ENCODE data around the gene CERT1.
"Not testable (repeated sequence)": the region's sequence is repeated elsewhere in the genome, so short reads cannot be mapped to it uniquely, and the experiment has no call there.

The CERT1 gene

DNA sequence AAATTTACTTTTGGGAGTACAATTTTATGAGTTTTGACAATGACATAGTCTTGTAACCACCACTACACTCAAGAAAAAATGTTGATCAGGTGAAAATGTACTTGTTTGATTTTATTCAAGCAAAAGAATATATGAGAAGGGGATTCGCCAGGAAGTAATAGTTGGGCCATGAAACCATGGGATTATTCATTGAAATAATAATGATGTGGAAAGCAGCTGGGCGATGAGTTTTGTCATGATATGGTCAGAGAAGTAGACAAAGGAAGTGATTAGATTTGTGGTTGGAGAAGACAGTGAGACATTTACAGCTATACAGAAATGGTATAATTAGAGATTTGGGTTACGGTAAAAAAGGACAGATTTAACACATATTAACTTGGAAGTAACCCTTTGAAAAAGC lies 163.2 kb downstream of the CERT1 start:
- H3K4me1 ChIP-seq (ENCODE audit: control insufficient read depth in 1 of 2, insufficient read depth in 2 of 2, low read length in 2 of 2) = no peaks in the 10 kb centered on the region
- H3K36me3 ChIP-seq (ENCODE audit: control insufficient read depth in 1 of 2, insufficient read depth in 2 of 2, low read length in 2 of 2) = peaks cover 56 to 58% of the 10 kb centered on the region in 2 donors
- no peaks in the 10 kb centered on the region for H3K9me3 ChIP-seq (ENCODE audit: control insufficient read depth in 1 of 2, low read length in 2 of 2)
- H3K4me3 ChIP-seq (ENCODE audit: low read depth in 1 of 2, low read length in 2 of 2) = no peak overlapping the region
- no peak overlapping the region for H3K27ac ChIP-seq (ENCODE audit: low read length)
- H3K27me3 ChIP-seq (ENCODE audit: low read depth, low read length) = no peaks in the 10 kb centered on the region

DNA sequence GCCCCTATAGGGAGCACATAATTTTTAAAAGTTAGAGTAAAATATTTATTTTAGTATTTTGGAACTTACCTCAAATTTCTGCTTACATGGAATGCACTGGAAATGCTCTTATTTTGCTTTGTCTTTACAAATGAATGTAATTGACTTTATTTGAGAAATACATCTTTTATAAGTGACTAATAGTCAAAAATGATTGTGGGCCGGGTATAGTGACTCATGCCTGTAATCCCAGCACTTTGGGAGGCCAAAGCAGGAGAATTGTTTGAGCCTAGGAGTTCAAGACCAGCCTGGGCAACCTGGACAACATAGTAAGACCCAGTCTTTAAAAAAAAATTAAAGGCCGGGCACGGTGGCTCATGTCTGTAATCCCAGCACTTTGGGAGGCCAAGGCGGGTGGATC lies 168.6 kb downstream of the CERT1 start:
- Histone ChIP-seq H3K4me1 (ENCODE audit: control insufficient read depth in 1 of 2, insufficient read depth in 2 of 2, low read length in 2 of 2) (peaks cover 0 to 12% of the 10 kb centered on the region in 2 donors), H3K4me3 (ENCODE audit: low read depth in 1 of 2, low read length in 2 of 2) (no peak overlapping the region), H3K9me3 (ENCODE audit: control insufficient read depth in 1 of 2, low read length in 2 of 2) (no peaks in the 10 kb centered on the region), H3K36me3 (ENCODE audit: control insufficient read depth in 1 of 2, insufficient read depth in 2 of 2, low read length in 2 of 2) (peaks cover 12 to 20% of the 10 kb centered on the region in 2 donors), H3K27me3 (ENCODE audit: low read depth, low read length) (no peaks in the 10 kb centered on the region), H3K27ac (ENCODE audit: low read length) (no peak overlapping the region)

DNA sequence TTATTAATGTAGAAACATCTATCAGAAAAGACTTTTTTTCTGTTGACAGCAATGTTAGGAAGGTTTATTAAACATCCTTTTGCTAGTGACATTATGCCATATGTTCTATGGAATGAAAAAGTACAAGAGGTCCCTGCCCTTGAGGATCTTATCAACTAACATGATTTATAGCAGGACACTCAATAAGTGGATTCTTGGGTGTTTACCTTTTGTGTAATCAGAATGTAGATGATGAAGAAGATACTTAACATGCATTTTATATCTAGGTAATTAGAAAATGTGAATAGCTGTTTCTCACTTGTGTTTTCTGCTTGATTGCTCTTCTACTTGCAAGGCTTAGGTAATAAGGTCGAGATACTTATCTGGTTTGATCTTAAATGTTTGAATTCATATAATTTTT lies 169.5 kb downstream of the CERT1 start:
- Histone ChIP-seq H3K4me1 (ENCODE audit: control insufficient read depth in 1 of 2, insufficient read depth in 2 of 2, low read length in 2 of 2) (peaks cover 0 to 12% of the 10 kb centered on the region in 2 donors), H3K27me3 (ENCODE audit: low read depth, low read length) (no peaks in the 10 kb centered on the region)

DNA sequence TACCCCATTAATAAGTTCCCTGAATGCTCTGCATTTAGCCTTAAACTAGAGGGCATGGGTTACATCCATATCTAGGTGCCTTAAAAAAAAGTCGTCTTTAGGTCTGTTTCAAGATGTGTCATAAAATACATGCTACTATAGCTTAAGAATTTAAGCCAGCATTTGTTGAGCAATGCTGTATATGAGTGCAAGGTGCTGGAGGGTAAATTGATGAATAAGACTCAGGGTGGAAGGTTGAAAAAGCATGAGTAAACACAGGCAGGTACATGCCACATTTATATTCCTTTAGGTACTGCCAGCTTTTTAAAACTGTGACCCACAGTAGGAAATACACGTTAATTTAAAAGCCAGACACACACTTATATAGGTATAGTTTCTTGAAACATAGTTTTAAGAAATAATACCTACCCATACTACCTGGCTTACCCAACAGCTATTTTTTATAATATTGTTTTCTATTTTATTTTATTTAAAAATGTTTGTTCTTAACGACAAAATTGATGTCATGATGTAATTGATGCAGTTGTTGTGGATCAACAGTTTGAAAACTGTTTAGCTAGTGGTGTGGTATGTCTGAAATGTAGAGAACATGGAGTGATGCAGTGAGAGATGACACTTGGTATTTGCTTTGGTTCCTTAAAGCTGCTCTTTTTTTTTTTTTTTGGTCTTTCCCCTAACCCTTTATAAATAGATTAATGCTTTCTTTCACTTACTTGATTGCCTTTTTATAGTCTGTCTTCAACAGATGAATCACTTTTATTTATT lies 170.5 kb downstream of the CERT1 start:
- Histone ChIP-seq H3K4me1 (ENCODE audit: control insufficient read depth in 1 of 2, insufficient read depth in 2 of 2, low read length in 2 of 2) (peaks cover 5 to 17% of the 10 kb centered on the region in 2 donors), H3K4me3 (ENCODE audit: low read depth in 1 of 2, low read length in 2 of 2) (no peak overlapping the region), H3K36me3 (ENCODE audit: control insufficient read depth in 1 of 2, insufficient read depth in 2 of 2, low read length in 2 of 2) (peaks cover 0 to 5% of the 10 kb centered on the region in 2 donors), H3K27ac (ENCODE audit: low read length) (no peak overlapping the region), H3K9me3 (ENCODE audit: control insufficient read depth in 1 of 2, low read length in 2 of 2) (no peaks in the 10 kb centered on the region), H3K27me3 (ENCODE audit: low read depth, low read length) (no peaks in the 10 kb centered on the region)

More for the DNA sequence above, 169.5 kb downstream of the CERT1 start:
- peaks cover 6 to 11% of the 10 kb centered on the region in 2 donors for H3K36me3 ChIP-seq (ENCODE audit: control insufficient read depth in 1 of 2, insufficient read depth in 2 of 2, low read length in 2 of 2)
- no peak overlapping the region for H3K27ac ChIP-seq (ENCODE audit: low read length)
- no peak overlapping the region for H3K4me3 ChIP-seq (ENCODE audit: low read depth in 1 of 2, low read length in 2 of 2)
- no peaks in the 10 kb centered on the region for H3K9me3 ChIP-seq (ENCODE audit: control insufficient read depth in 1 of 2, low read length in 2 of 2)

DNA sequence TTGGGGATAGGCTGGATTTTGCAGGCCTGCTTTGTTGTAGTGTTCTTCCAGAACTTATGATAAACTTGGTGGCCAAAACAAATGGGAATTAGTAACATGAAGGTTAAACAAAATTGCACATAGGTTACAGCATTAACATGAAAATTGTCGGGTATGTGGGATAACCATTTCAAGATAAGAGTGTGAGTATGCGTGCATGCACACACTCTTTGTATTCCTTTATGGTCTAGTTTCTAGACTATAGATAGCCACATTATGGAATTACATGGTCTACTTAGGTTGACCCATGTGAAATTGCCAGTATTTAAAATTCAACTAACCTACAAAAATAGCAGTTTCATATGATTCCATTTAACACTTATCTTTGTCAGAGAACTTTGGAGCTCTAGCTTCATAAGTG lies 173.0 kb downstream of the CERT1 start:
- Histone ChIP-seq H3K27me3 (ENCODE audit: low read depth, low read length) (no peaks in the 10 kb centered on the region), H3K9me3 (ENCODE audit: control insufficient read depth in 1 of 2, low read length in 2 of 2) (no peaks in the 10 kb centered on the region), H3K27ac (ENCODE audit: low read length) (no peak overlapping the region), H3K4me1 (ENCODE audit: control insufficient read depth in 1 of 2, insufficient read depth in 2 of 2, low read length in 2 of 2) (peaks cover 5 to 18% of the 10 kb centered on the region in 2 donors), H3K4me3 (ENCODE audit: low read depth in 1 of 2, low read length in 2 of 2) (peak overlapping the region; percentile 86 to 92), H3K36me3 (ENCODE audit: control insufficient read depth in 1 of 2, insufficient read depth in 2 of 2, low read length in 2 of 2) (no peaks in the 10 kb centered on the region)

DNA sequence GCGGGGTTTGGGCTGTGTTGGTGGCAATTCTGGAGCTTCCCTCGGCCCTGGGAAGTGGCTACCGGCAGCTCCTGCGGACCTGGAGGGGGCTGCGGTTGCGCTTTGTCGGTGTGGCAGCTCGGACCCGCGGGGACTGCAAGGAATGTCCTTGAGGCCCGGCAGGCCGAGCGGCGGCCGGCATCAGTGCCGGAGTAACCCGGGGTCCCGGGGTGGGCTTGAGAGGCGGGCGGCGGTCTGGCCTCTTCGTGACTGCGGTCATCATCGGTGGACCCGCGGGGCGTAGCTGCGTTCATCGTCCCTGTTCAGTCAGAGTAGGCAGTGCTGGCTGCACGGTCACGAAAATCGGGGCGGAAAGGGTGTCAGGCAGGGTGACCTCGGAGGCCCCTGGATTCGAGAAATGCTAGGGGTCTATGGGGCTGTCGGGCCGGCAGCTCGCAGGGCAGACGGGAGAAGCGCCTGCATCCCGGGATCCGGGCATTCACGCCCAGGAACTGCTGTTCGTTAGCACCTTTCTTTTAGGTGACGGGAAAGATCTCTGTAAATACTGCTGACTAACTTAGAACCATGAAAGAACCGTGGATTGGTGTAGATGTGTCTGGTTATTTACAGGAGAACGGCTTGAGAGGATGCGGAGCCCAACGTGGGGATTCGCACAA lies 173.9 kb downstream of the CERT1 start:
- Histone ChIP-seq H3K4me1 (ENCODE audit: control insufficient read depth in 1 of 2, insufficient read depth in 2 of 2, low read length in 2 of 2) (peaks cover 5 to 18% of the 10 kb centered on the region in 2 donors), H3K36me3 (ENCODE audit: control insufficient read depth in 1 of 2, insufficient read depth in 2 of 2, low read length in 2 of 2) (no peaks in the 10 kb centered on the region), H3K27ac (ENCODE audit: low read length) (peak overlapping the region; percentile 69), H3K27me3 (ENCODE audit: low read depth, low read length) (no peaks in the 10 kb centered on the region), H3K4me3 (ENCODE audit: low read depth in 1 of 2, low read length in 2 of 2) (peak overlapping the region; percentile 86 to 92), H3K9me3 (ENCODE audit: control insufficient read depth in 1 of 2, low read length in 2 of 2) (no peaks in the 10 kb centered on the region)

DNA sequence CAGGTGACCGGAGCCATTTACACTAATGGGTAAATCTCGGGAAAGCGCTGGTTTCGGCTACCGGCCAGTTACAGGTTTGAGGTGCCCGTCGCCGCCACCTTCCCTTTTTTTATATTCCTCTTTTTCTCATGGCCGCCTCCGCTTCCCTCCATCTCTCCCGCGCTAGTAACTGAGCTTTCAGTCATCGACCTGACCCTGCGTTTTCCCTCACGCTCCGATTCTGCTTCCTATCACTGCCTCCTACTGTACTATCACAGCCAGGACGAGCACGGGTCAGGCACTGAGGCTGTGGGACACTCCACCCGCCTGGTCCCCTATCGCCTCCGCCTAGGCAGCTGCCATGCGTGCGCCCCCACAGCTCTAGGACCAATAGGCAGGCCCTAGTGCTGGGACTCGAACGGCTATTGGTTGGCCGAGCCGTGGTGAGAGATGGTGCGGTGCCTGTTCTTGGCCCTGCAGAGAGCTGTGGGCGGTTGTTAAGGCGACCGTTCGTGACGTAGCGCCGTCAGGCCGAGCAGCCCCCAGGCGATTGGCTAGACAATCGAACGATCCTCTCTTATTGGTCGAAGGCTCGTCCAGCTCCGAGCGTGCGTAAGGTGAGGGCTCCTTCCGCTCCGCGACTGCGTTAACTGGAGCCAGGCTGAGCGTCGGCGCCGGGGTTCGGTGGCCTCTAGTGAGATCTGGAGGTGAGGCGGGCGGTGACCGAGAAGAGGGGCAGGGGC lies 174.7 kb downstream of the CERT1 start, which contains the start of gene HMGCR:
Gene HMGCR, plus strand, starts transcription at position 606 of the 722 bp plus-strand sequence. CDS start 5,386 bp downstream, outside the sequence.
- Histone ChIP-seq H3K4me3 (ENCODE audit: low read depth in 1 of 2, low read length in 2 of 2) (peak within 1 kb of the TSS; percentile 86 to 92), H3K27ac (ENCODE audit: low read length) (peak within 1 kb of the TSS; percentile 86)

DNA sequence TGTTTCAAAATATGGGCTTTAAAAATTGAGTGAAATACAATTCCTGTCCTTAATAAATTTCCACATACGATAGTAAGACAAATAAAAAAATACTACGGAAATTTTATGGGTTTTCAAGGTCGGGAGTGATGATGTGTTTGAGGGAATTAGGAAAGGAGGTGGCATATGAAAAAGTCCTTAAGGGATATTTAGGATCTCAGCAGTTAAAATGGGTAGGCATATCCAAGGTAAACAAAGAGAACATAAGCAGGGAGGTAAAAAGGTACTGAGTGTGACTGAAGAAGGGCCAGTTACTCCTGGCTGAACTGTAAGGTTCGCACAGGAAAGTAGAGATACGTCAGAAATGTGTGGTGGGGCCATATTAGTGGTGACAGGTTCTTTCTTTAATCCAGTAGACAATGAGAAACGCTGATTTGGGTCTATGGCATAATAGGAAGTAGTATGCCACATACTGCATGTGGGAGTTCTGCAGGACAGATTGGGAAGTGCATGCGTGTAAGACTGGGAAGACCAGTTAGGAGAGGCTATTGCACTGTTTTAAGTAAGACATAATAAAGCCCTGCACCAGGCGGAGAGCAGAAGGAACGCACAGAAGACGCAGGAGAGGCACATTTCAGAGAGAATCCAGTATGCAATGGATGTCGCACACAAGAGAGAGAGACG lies 175.3 kb downstream of the CERT1 start:
- H3K36me3 ChIP-seq (ENCODE audit: control insufficient read depth in 1 of 2, insufficient read depth in 2 of 2, low read length in 2 of 2) = no peaks in the 10 kb centered on the region
- H3K27me3 ChIP-seq (ENCODE audit: low read depth, low read length) = no peaks in the 10 kb centered on the region
- H3K9me3 ChIP-seq (ENCODE audit: control insufficient read depth in 1 of 2, low read length in 2 of 2) = no peaks in the 10 kb centered on the region
- H3K4me1 ChIP-seq (ENCODE audit: control insufficient read depth in 1 of 2, insufficient read depth in 2 of 2, low read length in 2 of 2) = peaks cover 5 to 18% of the 10 kb centered on the region in 2 donors
- peak overlapping the region; percentile 86 for H3K27ac ChIP-seq (ENCODE audit: low read length)
- H3K4me3 ChIP-seq (ENCODE audit: low read depth in 1 of 2, low read length in 2 of 2) = peak overlapping the region; percentile 86 to 92

More for the DNA sequence above, 174.7 kb downstream of the CERT1 start, which contains the start of gene HMGCR:
- H3K27me3 ChIP-seq (ENCODE audit: low read depth, low read length) = no peaks in the 10 kb centered on the region
- peaks cover 5 to 18% of the 10 kb centered on the region in 2 donors for H3K4me1 ChIP-seq (ENCODE audit: control insufficient read depth in 1 of 2, insufficient read depth in 2 of 2, low read length in 2 of 2)
- no peaks in the 10 kb centered on the region for H3K9me3 ChIP-seq (ENCODE audit: control insufficient read depth in 1 of 2, low read length in 2 of 2)
- H3K36me3 ChIP-seq (ENCODE audit: control insufficient read depth in 1 of 2, insufficient read depth in 2 of 2, low read length in 2 of 2) = no peaks in the 10 kb centered on the region

DNA sequence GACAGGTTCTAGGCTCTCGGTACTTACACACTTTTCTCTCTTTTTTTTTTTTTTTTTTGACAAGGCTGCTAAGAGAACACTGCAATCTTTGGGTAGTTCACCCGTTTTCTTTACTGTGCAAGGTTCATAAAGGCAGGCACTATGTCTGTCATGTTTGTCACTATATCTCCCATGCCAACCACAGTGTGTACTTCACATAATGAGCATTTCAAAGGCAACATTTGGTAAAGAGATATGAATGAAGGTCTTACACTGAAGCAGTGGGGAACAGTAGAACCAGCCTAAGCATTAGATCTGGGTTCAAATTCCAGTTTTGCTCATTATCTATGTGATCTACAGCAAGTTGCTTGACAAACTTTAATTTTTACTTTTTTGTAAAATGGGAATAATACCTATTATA lies 175.9 kb downstream of the CERT1 start:
- no peak overlapping the region for H3K4me3 ChIP-seq (ENCODE audit: low read depth in 1 of 2, low read length in 2 of 2)
- H3K27me3 ChIP-seq (ENCODE audit: low read depth, low read length) = no peaks in the 10 kb centered on the region
- peaks cover 5 to 18% of the 10 kb centered on the region in 2 donors for H3K4me1 ChIP-seq (ENCODE audit: control insufficient read depth in 1 of 2, insufficient read depth in 2 of 2, low read length in 2 of 2)
- H3K27ac ChIP-seq (ENCODE audit: low read length) = no peak overlapping the region
- no peaks in the 10 kb centered on the region for H3K36me3 ChIP-seq (ENCODE audit: control insufficient read depth in 1 of 2, insufficient read depth in 2 of 2, low read length in 2 of 2)
- H3K9me3 ChIP-seq (ENCODE audit: control insufficient read depth in 1 of 2, low read length in 2 of 2) = no peaks in the 10 kb centered on the region

DNA sequence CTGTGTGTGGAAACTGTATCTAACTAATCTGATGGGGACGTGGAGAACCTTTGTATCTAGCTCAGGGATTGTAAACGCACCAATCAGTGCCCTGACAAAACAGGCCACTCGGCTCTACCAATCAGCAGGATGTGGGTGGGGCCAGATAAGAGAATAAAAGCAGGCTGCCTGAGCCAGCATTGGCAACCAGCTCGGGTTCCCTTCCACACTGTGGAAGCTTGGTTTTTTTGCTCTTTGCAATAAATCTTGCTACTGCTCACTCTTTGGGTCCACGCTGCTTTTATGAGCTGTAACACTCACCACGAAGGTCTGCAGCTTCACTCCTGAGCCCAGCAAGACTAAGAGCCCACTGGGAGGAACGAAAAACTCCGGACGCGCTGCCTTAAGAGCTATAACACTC lies 177.0 kb downstream of the CERT1 start:
- H3K27ac ChIP-seq (ENCODE audit: low read length); H3K9me3 ChIP-seq (ENCODE audit: control insufficient read depth in 1 of 2, low read length in 2 of 2); H3K4me3 ChIP-seq (ENCODE audit: low read depth in 1 of 2, low read length in 2 of 2); H3K36me3 ChIP-seq (ENCODE audit: control insufficient read depth in 1 of 2, insufficient read depth in 2 of 2, low read length in 2 of 2); H3K27me3 ChIP-seq (ENCODE audit: low read depth, low read length): not testable (repeated sequence)
- H3K4me1 ChIP-seq (ENCODE audit: control insufficient read depth in 1 of 2, insufficient read depth in 2 of 2, low read length in 2 of 2) = peaks cover 5 to 18% of the 10 kb centered on the region in 2 donors

DNA sequence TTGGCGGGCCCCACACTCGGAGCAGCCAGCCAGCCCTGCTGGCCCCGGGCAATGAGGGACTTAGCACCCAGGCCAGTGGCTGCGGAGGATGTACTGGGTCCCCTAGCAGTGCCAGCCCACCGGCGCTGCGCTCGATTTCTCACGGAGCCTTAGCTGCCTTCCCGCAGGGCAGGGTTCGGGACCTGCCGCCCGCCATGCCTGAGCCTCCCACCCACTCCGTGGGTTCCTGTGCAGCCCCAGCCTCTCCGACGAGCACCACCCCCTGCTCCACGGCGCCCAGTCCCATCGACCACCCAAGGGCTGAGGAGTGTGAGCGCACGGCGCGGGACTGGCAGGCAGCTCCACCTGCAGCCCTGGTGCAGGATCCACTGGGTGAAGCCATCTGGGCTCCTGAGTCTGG lies 177.7 kb downstream of the CERT1 start:
- H3K4me1 ChIP-seq (ENCODE audit: control insufficient read depth in 1 of 2, insufficient read depth in 2 of 2, low read length in 2 of 2) = peaks cover 5 to 14% of the 10 kb centered on the region in 2 donors
- H3K4me3 ChIP-seq (ENCODE audit: low read depth in 1 of 2, low read length in 2 of 2); H3K27me3 ChIP-seq (ENCODE audit: low read depth, low read length): not testable (repeated sequence)

More for the DNA sequence above, 177.7 kb downstream of the CERT1 start:
- not testable (repeated sequence) for H3K9me3 ChIP-seq (ENCODE audit: control insufficient read depth in 1 of 2, low read length in 2 of 2); H3K27ac ChIP-seq (ENCODE audit: low read length); H3K36me3 ChIP-seq (ENCODE audit: control insufficient read depth in 1 of 2, insufficient read depth in 2 of 2, low read length in 2 of 2)

All from muscle layer of duodenum (tissue), 2 donors.